DND-41 (cell line): Measurements from ENCODE around the gene METTL6.
"Not testable (repeated sequence)": the region's sequence is repeated elsewhere in the genome, so short reads cannot be mapped to it uniquely, and the experiment has no call there.

ENCODE experiments used
- ATAC-seq: fragments of 200-7000 bp; cut with Tn5 transposase; 3 replicates; pipeline ENCODE4 v1.9.1; 2021; ENCODE audit warnings: low read depth; ENCODE audit not compliant: insufficient read depth
- DNase-seq: peaks from one replicate; pipeline ENCODE4 v3.0.0-alpha.2; 2020
- H2AFZ ChIP-seq: 2 replicates; pipeline ENCODE4 v1.6.0; 2012; ENCODE audit warnings: low read depth, low read length
- H3K27ac ChIP-seq: 2 replicates; pipeline ENCODE4 v1.5.1; 2012; ENCODE audit warnings: low read length, inconsistent platforms
- H3K27me3 ChIP-seq: fragments of 200-600 bp; sonication (generic); 2 replicates; pipeline ENCODE4 v1.6.0; 2012; ENCODE audit warnings: low read length, mild to moderate bottlenecking, inconsistent platforms; ENCODE audit not compliant: insufficient read depth, poor library complexity
- H3K36me3 ChIP-seq: 2 replicates; pipeline ENCODE4 v1.5.1; 2012; ENCODE audit warnings: low read length, inconsistent platforms; ENCODE audit not compliant: insufficient read depth
- H3K4me1 ChIP-seq: 2 replicates; pipeline ENCODE4 v1.5.1; 2012; ENCODE audit warnings: mild to moderate bottlenecking, low read length; ENCODE audit not compliant: insufficient read depth
- H3K4me2 ChIP-seq: 2 replicates; pipeline ENCODE4 v1.6.0; 2012; ENCODE audit warnings: mild to moderate bottlenecking, moderate library complexity, low read length, inconsistent platforms; ENCODE audit not compliant: insufficient read depth
- H3K4me3 ChIP-seq, 2 experiments: fragments of 200-600 bp in 1 of 2; shearing (Covaris generic) in 1 of 2; 2 replicates each; pipeline ENCODE4 v1.5.1; 2012 to 2016; ENCODE audit warnings: inconsistent platforms in 2 of 2, low read length in 2 of 2, mild to moderate bottlenecking in 2 of 2, low read depth in 1 of 2, moderate library complexity in 1 of 2
- H3K79me2 ChIP-seq: 2 replicates; pipeline ENCODE4 v1.6.0; 2012; ENCODE audit warnings: low read length, inconsistent platforms; ENCODE audit not compliant: insufficient read depth
- H3K9ac ChIP-seq: 2 replicates; pipeline ENCODE4 v1.6.0; 2012; ENCODE audit warnings: low read depth, mild to moderate bottlenecking, inconsistent platforms, low read length, moderate library complexity
- H3K9me3 ChIP-seq: 2 replicates; pipeline ENCODE4 v1.5.1; 2012; ENCODE audit warnings: low read length, moderate library complexity, mild to moderate bottlenecking, inconsistent platforms; ENCODE audit not compliant: insufficient read depth, severe bottlenecking
- H4K20me1 ChIP-seq: 2 replicates; pipeline ENCODE4 v1.6.0; 2012; ENCODE audit warnings: low read length; ENCODE audit not compliant: insufficient read depth
- EZH2 ChIP-seq: IDR thresholded peaks from 3 replicates; pipeline ENCODE4 v1.6.1; 2012; ENCODE audit warnings: borderline replicate concordance, low read depth, mild to moderate bottlenecking, moderate library complexity, low read length, inconsistent platforms; ENCODE audit not compliant: severe bottlenecking
- TF ChIP-seq, protein P1 (sequence below): IDR thresholded peaks from 2 replicates; pipeline ENCODE4 v1.5.1; 2012; ENCODE audit warnings: borderline replicate concordance, low read length, moderate library complexity, mild to moderate bottlenecking; ENCODE audit not compliant: poor library complexity, severe bottlenecking; ENCODE audit errors: extremely low read depth

The METTL6 gene

DNA sequence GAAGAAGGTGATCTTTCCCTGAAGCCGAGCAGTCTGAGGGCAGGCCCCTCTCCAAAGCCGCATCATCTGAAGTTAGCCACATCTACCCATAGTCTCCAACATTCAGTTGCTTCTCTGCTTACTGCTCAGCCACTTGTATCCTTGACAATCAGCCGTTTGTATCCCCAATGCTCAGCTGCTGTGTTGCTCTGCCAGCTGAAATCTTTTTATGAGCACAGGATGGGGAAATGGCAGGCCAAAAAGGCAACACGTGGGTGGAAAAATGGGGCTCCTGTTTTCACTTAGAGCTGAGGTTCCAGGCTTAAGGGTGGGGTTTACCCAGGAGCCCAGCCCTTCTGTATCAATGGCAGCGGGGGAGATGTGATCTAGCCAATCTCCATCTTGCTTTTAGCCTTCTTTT is 36.3 kb downstream of the METTL6 start:
- Histone ChIP-seq H3K36me3 (no peaks in the 10 kb centered on the region), H2AFZ (no peak overlapping the region), H3K27ac (no peak overlapping the region), H3K9ac (no peak overlapping the region), H4K20me1 (no peaks in the 10 kb centered on the region), H3K79me2 (no peaks in the 10 kb centered on the region), H3K27me3 (no peaks in the 10 kb centered on the region), H3K4me1 (peaks cover 27% of the 10 kb centered on the region), H3K4me2 (no peak overlapping the region), H3K9me3 (peaks cover 7% of the 10 kb centered on the region), H3K4me3 (no peak overlapping the region)
- no peak for ATAC-seq
- no peak for DNase-seq
- TF ChIP-seq, protein P1, sequence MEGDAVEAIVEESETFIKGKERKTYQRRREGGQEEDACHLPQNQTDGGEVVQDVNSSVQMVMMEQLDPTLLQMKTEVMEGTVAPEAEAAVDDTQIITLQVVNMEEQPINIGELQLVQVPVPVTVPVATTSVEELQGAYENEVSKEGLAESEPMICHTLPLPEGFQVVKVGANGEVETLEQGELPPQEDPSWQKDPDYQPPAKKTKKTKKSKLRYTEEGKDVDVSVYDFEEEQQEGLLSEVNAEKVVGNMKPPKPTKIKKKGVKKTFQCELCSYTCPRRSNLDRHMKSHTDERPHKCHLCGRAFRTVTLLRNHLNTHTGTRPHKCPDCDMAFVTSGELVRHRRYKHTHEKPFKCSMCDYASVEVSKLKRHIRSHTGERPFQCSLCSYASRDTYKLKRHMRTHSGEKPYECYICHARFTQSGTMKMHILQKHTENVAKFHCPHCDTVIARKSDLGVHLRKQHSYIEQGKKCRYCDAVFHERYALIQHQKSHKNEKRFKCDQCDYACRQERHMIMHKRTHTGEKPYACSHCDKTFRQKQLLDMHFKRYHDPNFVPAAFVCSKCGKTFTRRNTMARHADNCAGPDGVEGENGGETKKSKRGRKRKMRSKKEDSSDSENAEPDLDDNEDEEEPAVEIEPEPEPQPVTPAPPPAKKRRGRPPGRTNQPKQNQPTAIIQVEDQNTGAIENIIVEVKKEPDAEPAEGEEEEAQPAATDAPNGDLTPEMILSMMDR = no peak
- no peak for TF ChIP-seq EZH2

DNA sequence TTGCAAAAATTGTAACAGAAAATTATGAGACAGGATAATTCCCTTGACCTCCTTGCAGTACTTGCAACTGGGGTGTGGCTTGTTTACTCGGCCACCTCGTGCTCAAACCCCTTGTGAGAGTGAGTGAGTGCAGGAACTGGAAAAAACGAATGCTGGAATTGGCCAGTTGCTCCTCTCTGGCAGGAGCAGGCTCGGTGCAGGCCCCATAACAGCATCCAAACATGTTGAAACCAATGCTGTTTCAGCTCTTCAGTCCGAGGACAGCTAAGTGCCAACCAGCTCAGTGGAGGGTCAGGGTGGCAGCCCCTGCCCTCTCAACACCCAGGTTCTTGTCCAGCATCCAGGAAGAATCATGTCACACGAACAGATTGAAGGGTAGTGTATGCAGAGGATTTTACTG is 36.9 kb downstream of the METTL6 start:
- Histone ChIP-seq H3K4me1 (peaks cover 27% of the 10 kb centered on the region), H3K79me2 (no peaks in the 10 kb centered on the region), H3K27me3 (no peaks in the 10 kb centered on the region), H3K9ac (no peak overlapping the region), H2AFZ (no peak overlapping the region), H3K27ac (no peak overlapping the region), H3K4me2 (no peak overlapping the region), H3K4me3 (no peak overlapping the region), H3K36me3 (no peaks in the 10 kb centered on the region), H3K9me3 (peaks cover 7% of the 10 kb centered on the region), H4K20me1 (no peaks in the 10 kb centered on the region)
- ATAC-seq = no peak
- DNase-seq = no peak
- TF ChIP-seq, protein P1 = no peak
- no peak for TF ChIP-seq EZH2

DNA sequence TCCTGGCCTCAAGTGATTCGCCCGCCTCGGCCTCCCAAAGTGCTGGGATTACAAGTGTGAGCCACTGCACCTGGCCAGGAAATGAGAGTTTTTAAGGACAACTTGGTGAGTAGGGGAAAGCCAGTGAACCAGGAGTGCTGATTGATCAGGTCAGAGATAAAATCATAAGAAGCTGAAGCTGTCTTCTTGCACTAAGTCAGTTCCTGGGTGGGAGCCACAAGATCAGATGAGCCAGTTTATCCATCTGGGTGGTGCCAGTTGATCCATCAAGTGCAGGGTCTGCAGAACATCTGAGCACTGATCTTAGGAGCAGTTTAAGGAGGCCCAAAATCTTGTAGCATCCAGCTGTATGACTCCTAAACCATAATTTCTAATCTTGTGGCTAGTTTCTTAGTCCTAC is 39.0 kb downstream of the METTL6 start:
- H3K27me3 ChIP-seq, H3K36me3 ChIP-seq, H3K79me2 ChIP-seq, H3K4me3 ChIP-seq, H2AFZ ChIP-seq, H3K9me3 ChIP-seq, H4K20me1 ChIP-seq, H3K9ac ChIP-seq: not testable (repeated sequence)
- DNase-seq (peak; percentile 66), ATAC-seq (peak; percentile 84)
- 0 out of 2 replicates have a peak overlapping the region, but pooled peaks have one; percentile 0 for H3K4me2 ChIP-seq
- H3K27ac ChIP-seq = peak overlapping the region; percentile 59; the same call in 1 of the 2 replicates
- H3K4me1 ChIP-seq = peaks cover 27% of the 10 kb centered on the region

DNA sequence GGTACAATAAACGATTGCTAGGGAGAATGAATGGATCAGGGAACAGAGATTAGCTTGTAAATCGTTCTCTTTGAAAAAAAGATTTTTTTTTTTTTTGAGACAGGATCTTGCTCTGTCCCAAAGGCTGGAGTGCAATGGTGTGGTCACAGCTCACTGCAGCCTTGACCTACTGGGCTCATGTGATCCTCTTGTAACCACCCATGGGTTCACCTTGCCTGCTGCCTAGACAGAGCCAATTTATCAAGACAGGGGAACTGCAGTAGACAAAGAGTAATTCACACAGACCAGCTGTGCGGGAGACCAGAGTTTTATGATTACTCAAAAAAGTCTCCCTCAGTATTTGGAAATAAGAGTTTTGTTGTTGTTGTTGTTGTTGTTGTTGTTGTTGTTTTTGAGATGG is 39.6 kb downstream of the METTL6 start:
- no peaks in the 10 kb centered on the region for H3K27me3 ChIP-seq
- no peak overlapping the region for H2AFZ ChIP-seq
- DNase-seq (no peak), ATAC-seq (no peak)
- H4K20me1 ChIP-seq = no peaks in the 10 kb centered on the region
- peaks cover 27% of the 10 kb centered on the region for H3K4me1 ChIP-seq
- H3K4me3 ChIP-seq = no peak overlapping the region
- no peaks in the 10 kb centered on the region for H3K79me2 ChIP-seq
- H3K36me3 ChIP-seq = no peaks in the 10 kb centered on the region
- H3K9me3 ChIP-seq = peaks cover 7% of the 10 kb centered on the region
- H3K4me2 ChIP-seq = no peak overlapping the region
- peak overlapping the region; percentile 7; the same call in 1 of the 2 replicates for H3K27ac ChIP-seq
- TF ChIP-seq, protein P1 = no peak
- no peak for TF ChIP-seq EZH2
- no peak overlapping the region for H3K9ac ChIP-seq
